HG03460 (cell line): Measurements from ENCODE around the gene HSPD1.
A peak's percentile ranks its signal among the peaks of the same experiment; 100 is the strongest.
"Not testable (repeated sequence)": the region's sequence is repeated elsewhere in the genome, so short reads cannot be mapped to it uniquely, and the experiment has no call there.

ENCODE experiments used
- ATAC-seq: cut with Tn5 transposase; IDR thresholded peaks from one replicate; pipeline ENCODE4 v1.9.1; 2021; ENCODE audit not compliant: unreplicated experiment

HSPD1 gene

DNA sequence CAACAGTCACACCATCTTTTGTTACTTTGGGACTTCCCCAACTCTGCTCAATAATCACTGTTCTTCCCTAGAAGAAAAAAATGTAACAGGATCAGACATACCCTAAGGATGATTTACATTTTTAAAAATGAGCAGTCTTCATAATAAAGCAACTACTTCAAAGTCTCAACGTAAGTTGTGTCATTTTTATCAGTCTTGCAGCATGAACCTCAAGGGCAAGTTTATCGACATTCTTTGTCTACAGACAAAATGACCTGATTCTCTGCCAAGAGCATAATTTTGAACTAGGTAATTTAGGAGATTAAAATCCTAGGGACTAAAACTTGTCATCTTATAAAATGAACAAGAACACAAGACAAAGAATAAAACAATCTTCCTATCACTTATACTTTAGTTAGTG lies 2.3 kb downstream of the HSPD1 start:
- ATAC-seq, result no peak

DNA sequence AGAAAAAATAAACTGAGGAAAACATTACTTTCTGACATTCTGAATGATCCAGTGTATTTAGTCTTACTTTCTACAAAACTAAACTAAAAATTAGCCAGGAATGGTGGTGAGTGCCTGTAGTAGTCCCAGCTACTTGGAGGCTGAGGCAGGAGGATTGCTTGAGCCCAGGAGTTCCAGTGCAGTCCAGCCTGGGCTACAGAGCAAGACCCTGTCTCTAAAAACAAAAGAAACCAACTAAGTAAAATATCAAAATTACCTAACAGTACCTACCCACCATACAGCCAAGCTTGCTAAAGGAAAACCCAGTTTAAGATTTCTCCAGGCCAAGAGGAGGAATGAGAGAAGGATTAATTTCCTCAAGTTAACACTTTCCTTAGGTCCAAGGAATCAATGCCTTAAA lies 2.9 kb downstream of the HSPD1 start:
- no peak for ATAC-seq

DNA sequence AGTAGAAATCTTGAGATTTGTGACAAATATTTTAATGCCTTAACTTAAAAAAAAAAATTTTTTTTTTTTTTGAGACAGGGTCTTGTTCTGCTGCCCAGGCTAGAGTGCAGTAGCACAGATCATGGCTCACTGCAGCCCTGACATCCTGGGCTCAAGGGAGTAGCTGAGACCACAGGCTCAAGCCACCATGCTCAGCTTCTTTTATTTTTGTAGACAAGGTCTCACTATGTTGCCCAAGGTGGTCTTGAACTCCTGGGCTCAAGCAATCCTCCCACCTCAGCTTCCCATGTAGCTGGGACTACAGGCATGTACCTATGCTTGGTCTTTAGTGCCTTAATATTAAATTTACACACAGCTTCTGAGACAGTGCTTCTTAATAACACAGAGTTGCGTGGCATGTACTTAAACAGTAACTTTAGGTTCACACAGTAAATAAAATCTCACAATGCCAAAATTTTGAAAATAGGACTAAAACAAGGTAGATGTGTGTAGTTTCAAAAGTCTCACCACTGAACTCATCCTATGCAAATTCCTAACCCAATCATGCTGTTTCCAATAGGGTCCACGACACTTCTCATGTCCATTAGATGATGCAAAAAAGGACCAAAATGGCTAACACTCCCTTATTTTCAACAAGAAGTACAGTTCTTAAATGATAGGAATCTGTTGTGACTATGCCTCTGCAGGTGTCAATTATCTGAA lies 4.1 kb downstream of the HSPD1 start:
- no peak for ATAC-seq

DNA sequence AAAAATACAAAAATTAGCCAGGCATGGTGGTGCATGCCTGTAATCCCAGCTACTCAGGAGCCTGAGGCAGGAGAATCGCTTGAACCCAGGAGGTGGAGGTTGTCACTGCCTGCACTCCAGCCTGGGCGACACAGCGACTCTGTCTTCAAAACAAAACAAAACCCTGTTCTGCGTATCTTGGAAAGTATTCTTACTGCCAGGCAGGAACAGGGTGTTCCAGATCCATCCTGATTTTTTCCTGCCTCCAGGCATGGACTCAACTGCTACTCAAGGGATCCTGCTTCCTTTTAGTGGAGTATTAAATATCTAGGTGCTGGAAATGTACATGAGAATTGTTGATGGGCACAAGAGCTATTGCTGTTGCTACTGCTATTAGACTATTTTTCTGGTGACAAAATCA lies 12.3 kb downstream of the HSPD1 start:
- ATAC-seq, result no peak

DNA sequence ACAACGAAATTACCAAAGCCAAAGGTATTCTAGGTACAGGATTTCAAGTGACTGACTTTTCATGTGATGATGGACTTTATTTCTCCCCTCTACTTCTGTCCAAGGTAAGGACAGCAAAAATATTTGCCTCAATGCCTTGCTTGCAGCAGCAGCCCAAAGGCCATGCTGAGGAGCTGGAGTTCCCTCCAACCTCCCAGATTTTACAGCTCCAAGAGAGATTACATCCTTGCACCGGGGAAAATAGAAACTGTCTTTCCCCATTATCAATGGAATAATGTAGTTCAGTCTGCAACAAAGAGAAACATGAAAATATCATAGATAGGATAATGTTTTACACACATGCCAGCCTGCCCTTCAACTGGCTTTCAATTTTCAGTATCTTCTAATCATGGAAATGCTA lies 13.5 kb downstream of the HSPD1 start:
- ATAC-seq, result no peak

DNA sequence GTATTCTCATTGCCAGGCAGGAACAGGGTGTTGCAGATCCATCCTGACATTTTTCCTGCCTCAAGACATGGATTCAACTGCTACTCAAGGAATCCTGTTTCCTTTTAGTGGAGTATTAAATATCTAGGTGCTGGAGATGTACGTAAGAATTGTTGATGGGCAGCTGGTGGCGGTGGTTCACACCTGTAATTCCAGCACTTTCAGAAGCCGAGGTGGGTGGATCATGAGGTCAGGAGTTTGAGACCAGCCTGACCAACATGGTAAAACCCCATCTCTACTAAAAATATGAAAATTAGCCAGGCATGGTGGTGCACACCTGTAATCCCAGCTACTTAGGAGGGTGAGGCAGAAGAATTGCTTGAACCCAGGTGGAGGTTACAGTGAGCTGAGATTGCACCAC lies 15.4 kb downstream of the HSPD1 start:
- not testable (repeated sequence) for ATAC-seq

DNA sequence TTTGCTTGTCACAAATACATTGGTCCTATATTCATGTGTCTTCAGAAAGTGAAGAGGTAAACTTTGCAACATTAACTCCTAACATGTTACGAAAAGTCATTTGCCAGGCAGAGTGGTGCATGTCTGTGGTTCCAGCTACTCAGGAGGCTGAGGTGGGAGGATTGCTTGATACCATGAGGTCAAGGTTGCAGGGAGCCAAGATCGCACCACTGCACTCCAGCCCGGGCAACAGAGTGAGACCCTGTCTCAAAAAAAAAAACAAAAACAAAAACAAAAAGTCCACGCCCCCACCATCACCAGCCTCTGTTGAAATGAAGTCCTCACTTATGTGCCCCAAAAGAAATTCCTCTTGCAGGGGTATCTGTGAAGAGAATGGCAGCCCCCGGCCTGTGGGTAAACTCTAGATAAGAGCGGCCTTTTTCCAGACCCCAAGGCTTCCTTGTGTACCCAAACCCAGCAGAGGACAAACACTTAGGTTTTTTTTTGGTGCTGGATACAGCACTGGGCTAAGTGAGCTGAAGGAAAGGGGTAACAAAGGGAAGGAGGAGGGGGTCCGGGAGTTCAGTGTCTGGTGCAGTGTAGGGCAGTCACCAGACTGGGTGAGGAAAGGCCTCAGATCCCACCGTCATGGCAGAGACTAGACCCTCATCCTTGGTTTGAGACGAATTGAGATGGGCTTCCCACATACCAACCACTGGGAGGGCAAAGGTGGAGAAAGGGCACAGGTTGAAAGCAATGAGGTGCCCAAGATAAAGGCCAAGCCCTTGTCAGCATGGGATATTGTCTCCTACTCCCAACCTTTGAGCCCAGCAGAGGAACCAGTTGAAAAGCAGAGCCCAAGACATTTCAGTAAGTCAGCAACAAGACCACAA lies 19.2 kb downstream of the HSPD1 start:
- no peak for ATAC-seq

DNA sequence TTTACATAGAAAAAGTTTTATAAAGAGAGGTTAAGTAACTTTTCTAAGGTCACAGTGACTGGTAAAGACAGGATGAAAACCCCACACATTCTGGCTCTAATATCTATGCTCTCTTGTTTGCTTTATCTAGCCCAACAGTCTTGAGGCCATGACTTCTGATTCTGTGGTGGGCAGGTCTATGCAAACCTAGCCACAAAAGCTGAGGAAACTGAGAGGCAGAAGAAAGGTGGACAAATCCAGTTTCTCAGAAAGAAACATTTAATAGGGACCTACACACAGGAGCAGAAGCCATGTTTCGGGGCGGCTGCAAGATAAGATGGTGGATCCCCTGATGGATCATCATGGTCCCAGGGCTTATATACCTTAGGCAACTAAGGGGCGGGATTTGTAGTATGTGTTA lies 21.8 kb downstream of the HSPD1 start:
- no peak for ATAC-seq

DNA sequence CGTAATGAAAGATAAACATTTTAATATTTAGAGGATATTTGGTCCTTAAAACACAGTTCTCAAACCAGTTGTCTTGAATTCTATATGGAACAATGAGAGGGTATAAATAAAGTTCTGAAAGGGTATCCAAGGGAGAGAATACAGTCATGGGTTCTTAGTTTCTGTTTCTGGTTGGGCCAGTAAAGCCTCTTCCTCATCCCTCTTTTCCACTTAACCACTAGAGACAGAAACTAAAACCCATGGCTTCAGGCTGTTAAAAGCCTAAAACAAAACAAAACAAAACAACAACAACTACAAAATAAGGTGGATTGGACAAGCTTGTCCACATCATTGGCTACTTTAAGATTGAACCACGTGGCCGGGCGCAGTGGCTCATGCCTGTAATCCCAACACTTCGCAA lies 27.5 kb downstream of the HSPD1 start:
- ATAC-seq, result no peak

DNA sequence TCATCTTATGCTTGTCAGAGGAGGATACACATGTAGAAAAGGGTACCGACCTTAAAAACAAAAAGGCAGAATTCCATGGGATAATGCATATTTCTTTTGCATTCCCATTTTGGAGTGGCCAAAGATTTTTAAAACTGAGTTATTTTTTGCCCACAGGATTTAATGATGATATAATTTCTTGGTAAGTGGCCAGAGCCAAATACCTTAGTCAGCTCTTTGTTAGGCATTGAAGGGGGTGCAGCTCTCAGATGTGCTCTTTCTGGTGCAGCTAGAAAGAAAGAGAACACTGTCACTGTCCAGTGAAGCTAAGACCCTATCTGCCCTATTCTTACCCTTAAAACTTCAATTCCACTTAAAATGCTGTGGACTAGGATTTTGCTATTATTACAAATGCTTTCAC lies 35.5 kb downstream of the HSPD1 start:
- no peak for ATAC-seq

DNA sequence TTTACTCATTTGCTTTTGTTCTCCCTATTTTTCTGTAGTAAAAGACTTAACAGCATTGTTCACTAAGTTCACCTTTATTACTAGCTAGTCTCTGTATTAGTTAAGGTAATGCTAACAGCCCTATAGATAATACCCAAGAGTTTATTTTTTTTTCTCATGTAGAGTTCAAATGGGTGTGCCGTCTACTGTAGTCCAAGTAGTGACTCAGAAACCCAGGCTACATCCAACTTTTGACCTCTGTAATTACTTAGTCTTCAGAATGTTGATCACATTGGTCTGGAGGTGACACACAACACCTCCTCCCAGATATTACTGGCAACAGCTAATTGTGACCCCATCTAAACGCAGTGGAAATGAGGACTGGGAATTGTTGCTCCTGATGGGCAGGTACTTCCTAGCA lies 38.6 kb downstream of the HSPD1 start:
- no peak for ATAC-seq

DNA sequence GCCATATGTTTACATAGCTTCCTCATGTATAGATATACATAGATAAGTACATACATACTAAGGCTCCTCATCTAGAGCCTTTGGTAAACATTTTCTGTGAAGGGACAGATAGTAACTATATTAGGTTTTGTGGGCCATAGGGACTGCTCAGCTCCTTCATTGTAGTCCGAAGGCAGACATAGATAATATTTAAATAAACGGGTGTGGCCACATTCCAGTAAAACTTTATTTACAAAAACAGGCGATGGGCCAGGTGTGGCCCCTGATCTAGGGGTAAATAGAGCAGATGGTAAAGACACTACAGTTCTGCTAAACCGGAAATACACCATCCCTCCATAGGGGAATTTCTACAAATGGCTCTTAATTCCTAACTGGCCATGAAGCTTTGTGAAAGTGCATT lies 39.0 kb downstream of the HSPD1 start:
- no peak for ATAC-seq

DNA sequence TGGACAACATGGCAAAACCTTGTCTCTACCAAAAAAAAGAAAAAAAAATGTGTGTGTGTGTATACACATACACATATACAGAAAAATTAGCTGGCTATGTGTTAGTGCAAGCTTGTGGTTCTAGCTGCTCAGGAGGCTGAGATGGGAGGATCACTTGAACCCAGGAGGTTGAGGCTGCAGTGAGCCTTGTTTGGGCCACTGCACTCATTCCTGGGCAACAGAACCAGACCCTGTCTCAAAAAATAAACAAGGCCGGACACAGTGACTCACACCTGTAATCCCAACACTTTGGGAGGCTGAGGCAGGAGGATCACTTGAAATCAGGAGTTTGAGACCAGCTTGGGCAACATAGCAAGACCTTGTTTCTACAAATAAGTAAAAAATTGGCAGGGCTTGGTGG lies 44.2 kb downstream of the HSPD1 start:
- ATAC-seq, result no peak

DNA sequence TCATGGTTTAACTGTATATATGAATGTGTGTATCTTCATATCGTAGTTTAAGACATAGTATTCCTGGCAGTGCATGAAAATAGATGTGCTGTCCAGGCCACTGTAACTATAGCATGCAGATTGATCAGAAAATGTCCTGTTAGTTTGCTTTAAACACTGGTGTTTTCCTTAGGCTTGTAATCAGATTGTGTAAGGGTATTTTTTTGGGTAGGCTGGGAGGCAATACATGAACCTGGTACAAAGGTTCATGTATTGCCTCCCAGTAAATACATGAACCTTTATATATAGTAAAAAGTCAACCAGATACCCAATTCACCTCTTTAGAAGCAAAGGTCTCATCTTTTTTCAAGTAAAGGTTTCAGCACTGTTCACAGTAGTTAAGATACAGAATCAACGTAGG lies 44.7 kb downstream of the HSPD1 start:
- ATAC-seq, result no peak

DNA sequence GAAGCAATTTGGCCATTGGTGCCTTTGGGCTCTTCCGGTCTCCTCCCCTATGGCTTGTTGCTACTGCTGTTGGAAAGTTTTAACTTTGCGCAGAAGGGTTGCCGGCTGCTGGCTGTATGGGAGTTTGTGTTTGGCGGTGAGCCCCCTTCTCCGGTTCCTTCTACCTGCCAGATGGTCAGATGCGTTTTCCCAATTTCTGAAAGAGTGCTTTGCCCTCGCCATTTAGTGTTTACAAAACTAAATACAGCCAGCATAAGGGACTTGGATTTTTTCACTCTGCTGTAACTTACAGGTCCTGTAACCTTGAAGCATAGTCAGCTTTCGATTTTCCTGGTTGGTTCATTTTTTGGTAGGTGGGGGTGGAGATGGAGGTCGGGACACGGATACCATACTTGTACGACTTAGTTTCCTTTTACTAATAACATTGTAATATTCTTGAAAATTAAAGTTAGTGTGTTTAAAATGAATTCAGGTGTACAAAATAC lies 45.7 kb downstream of the HSPD1 start:
- peak; percentile 31 for ATAC-seq

DNA sequence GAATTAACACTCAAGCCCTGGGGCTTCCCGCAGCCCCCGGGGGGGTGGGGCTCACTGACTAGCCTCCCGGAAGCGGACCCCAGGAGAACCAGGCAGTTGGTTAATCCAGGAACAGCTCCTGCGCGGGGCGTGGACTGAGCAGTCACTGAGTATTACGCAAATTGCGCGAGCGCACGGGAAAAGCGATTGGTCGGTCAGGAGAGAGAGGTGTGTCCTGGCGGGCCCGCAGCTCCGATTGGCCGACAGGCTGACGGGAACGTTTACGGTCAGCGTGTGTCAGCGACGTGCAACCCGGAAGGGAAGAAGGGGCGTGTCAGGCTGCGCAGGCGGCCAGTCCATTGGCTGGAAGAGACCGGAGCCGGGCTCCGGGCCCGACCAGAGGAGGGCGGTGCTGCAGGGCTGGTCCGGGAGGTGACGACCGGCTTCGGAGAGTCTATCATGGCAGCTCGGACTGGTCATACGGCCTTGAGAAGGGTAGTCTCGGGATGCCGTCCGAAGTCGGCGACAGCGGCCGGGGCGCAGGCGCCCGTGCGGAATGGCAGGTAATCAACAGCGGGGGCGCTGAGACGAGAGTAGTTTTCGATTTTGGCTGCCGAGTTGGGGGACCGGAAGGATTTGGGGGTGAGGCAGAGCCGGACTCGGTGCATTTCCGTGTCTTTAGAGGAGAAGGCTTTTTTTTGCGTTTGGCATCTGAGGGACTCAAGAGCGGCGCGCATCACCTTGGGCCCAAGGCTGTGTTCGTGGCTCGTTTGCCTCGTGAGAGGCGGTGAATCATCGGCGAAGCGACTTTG lies 46.3 kb downstream of the HSPD1 start, which contains the start of gene COQ10B:
Gene COQ10B, plus strand, starts transcription at position 430 of the 791 bp plus-strand sequence. Its CDS starts 9 bp downstream, at position 439.
- ATAC-seq, result peak; percentile 95

DNA sequence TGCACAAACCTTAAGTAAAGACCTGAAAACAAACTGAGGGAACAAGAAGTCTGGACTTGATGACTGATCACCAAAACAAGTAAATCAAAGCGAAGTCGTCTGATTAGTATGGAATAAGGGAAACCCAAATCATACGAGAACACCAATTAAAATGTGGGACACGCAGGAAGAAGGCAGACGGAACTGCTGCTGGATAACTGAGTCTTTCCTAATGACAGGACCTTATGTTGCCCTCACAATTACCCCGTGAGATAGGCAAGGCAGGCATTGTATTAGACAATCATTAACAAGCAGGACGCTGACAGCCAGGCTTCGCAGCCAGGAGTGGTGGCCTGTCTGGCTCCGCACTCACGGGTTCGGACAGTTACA lies 46.9 kb downstream of the HSPD1 start:
- no peak for ATAC-seq

DNA sequence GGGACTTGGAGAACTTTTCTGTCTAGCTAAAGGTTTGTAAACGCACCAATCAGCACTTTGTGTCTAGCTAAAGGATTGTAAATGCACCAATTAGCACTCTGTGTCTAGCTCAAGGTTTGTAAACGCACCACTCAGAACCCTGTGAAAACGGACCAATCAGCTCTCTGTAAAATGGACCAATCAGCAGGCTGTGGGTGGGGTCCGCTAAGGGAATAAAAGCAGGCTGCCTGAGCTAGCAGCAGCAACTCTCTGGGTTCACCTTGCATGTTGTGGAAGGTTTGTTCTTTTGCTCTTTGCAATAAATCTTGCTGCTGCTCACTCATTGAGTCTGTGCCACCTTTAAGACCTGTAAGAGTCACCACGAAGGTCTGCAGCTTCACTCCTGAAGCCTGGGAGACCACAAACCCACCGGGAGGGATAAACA lies 48.7 kb downstream of the HSPD1 start:
- ATAC-seq, result not testable (repeated sequence)

DNA sequence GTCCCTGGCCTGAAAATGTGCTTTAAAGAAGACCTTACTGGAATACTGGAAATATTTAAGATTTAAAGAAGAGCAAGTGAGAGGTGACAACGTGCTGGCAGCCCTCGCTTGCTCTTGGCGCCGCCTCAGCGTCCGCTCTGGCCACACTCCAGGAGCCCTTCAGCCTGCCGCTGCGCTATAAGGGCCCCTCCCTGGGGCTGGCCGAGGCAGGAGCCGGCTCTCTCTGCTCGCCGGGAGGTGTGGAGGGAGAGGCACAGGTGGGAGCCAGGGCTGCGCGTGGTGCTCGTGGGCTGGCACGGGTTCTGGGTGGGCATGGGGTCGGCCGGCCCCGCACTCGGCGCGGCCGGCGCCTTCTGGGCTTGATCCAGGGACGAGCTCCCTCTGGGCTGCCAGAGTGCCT lies 49.2 kb downstream of the HSPD1 start:
- no peak for ATAC-seq

DNA sequence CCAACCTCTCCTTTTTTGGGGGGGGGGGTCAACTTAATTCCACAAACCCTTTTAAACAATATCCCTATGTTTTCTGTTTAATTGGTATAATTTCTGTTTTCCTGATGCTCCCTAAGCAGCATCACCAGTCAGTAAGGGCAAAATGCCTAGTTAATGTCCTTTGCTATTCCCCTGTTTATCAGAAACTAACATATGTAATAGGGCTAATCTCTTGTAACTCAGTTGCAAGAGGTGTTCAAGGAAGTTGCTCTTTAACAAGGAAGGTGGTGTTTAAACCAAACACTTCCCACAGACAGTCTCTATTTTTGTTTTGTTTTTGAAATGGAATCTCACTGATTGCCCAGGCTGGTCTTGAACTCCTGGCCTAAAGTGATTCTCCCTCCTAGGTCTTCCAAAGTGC lies 52.8 kb downstream of the HSPD1 start:
- ATAC-seq, result no peak

DNA sequence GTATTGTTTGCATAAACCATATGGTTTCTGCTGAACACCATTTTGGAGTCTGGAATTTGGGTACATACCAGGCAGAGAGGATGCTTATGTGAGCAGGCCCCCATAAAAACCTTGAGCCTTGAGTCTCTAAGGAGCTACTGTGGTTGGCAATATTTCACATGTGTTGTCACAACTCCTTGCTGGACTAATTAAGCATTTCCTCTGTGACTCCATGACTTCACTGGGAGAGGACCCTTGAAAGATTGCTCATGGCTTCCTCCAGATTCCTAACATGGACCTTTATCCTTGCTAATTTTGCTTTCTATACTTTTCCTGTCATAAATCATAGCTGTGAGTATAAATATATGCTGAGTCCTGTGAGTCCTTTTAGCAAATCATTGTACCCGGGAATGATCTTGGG lies 53.9 kb downstream of the HSPD1 start:
- no peak for ATAC-seq
